ENCODE data around the gene TRPM5. TPM values are rescaled to one million over a fixed set of nuclear protein-coding genes. Genes with fewer than 3 reads are reported as not detected.

Gene TRPM5
- total and polyA plus RNA-seq, 2 of the 8 experiments (the other 6 are each of a cell fraction or from before 2014, with no cell fraction given), result 0.02 TPM; not detected in 1

- POLR2A ChIA-PET (ENCODE audit: partially characterized antibody), result no interaction called here
- no peak overlapping the region for H3K4me2 ChIP-seq (ENCODE audit: insufficient read depth in 1 of 2, low read depth in 2 of 2, low read length in 2 of 2)
- no peak overlapping the region for H3K4me3 ChIP-seq (ENCODE audit: extremely low read depth in 1 of 4, insufficient read depth in 2 of 4, low read depth in 3 of 4, low read length in 4 of 4)
- no peak overlapping the region for H2BK12ac ChIP-seq (ENCODE audit: low read depth, low read length)
- no peak overlapping the region for H3K18ac ChIP-seq (ENCODE audit: extremely low read depth, low read length)
- H3K79me1 ChIP-seq (ENCODE audit: low read depth, low read length), result no peaks in the 10 kb centered on the region
- no peak overlapping the region for H2BK120ac ChIP-seq (replicated peaks; ENCODE audit: low read depth, low read length)
- peaks cover 7% of the 10 kb centered on the region; the same call in 1 of the 2 replicates for H3K23me2 ChIP-seq (ENCODE audit: low read depth, low read length)
- no peaks in the 10 kb centered on the region; a peak in 1 of 7 replicates for H3K4me1 ChIP-seq (replicated peaks in 1 of 4; ENCODE audit: control insufficient read depth in 3 of 4, insufficient read depth in 4 of 4, low read length in 3 of 4)
- H3K14ac ChIP-seq (ENCODE audit: insufficient read length), result no peak overlapping the region
- H2AK5ac ChIP-seq (ENCODE audit: low read depth, low read length), result no peak overlapping the region
- no peak overlapping the region for H4K91ac ChIP-seq (replicated peaks; ENCODE audit: insufficient read length, low read length)
- no peak overlapping the region for H4K8ac ChIP-seq (ENCODE audit: extremely low read depth, insufficient read depth, low read length)
- H4K5ac ChIP-seq (ENCODE audit: insufficient read length, low read depth, low read length), result no peak overlapping the region
- no peak overlapping the region for H2BK5ac ChIP-seq (ENCODE audit: low read depth, low read length)
- no peak overlapping the region for H3K56ac ChIP-seq (replicated peaks; ENCODE audit: insufficient read length, low read depth, low read length)
- CTCF ChIA-PET (ENCODE audit: partially characterized antibody), result interaction anchor here (0.6 to 2.6 kb wide), 7 partner anchors 10 to 126 kb away, joined by 3 to 16 read pairs (median 5); no protein-coding TSS in a partner anchor
- DNase-seq (ENCODE audit: low read depth in 1 of 2, low spot score in 2 of 2) (no peak), FAIRE-seq (no peak)
- no peaks in the 10 kb centered on the region for H3K79me2 ChIP-seq (ENCODE audit: control insufficient read depth in 1 of 2, insufficient read depth in 2 of 2, low read length in 2 of 2)
- no peaks in the 10 kb centered on the region for H3K9me3 ChIP-seq (ENCODE audit: insufficient read depth in 2 of 2, low read depth in 1 of 2, low read length in 1 of 2)
- H2BK20ac ChIP-seq (ENCODE audit: low read length), result no peak overlapping the region
- H3K27me3 ChIP-seq (replicated peaks in 1 of 4; ENCODE audit: control insufficient read depth in 3 of 4, extremely low read depth in 1 of 4, insufficient read depth in 3 of 4, low read length in 3 of 4), result peaks cover 4 to 13% (median 9%) of the 10 kb centered on the region in 4 experiments; a peak in 6 of 7 replicates
- H3K4ac ChIP-seq (replicated peaks; ENCODE audit: insufficient read length, low read depth, low read length), result no peak overlapping the region
- no peak overlapping the region for H3K23ac ChIP-seq (ENCODE audit: insufficient read length)
- H3K27ac ChIP-seq (ENCODE audit: low read depth, low read length), result no peak overlapping the region
- H3K9ac ChIP-seq (replicated peaks in 1 of 4; ENCODE audit: extremely low read depth in 1 of 4, low read depth in 3 of 4, low read length in 3 of 4), result no peak overlapping the region
- no peak overlapping the region for H2AFZ ChIP-seq (ENCODE audit: low read length)
- no peaks in the 10 kb centered on the region for H3K36me3 ChIP-seq (ENCODE audit: control insufficient read depth in 2 of 4, insufficient read depth in 4 of 4, low read length in 3 of 4)
- peaks cover 0 to 9% of the 10 kb centered on the region in 2 experiments for H4K20me1 ChIP-seq (replicated peaks in 1 of 2; ENCODE audit: control insufficient read depth in 1 of 2, insufficient read depth in 2 of 2, low read length in 2 of 2)
- WGBS, 2 experiments (ENCODE audit: extremely low coverage in 1 of 2, insufficient coverage in 1 of 2, insufficient read length in 1 of 2, insufficient replicate concordance in 2 of 2, low coverage in 1 of 2, low lambda C conversion rate in 2 of 2, missing lambda C conversion rate in 1 of 2), result 85% methylated on average over 4 of the region's 4 CpGs; no CpG with 5 or more reads in 1 of the 2 experiments
- H2BK15ac ChIP-seq (ENCODE audit: low read length), result no peak overlapping the region
- TF ChIP-seq SP4 (IDR thresholded peaks at IDR 0.05; ENCODE audit: low read length), result no peak
- no peak for TF ChIP-seq CHD1 (IDR thresholded peaks at IDR 0.05; ENCODE audit: low read depth, low read length)
- no peak for TF ChIP-seq BCL11A (IDR thresholded peaks at IDR 0.05; ENCODE audit: low read depth in 2 of 2, low read length in 2 of 2)
- no peak for TF ChIP-seq MAX (IDR thresholded peaks at IDR 0.05)
- TF ChIP-seq E2F6 (IDR thresholded peaks at IDR 0.05), result no peak
- no peak for TF ChIP-seq SIRT6 (IDR thresholded peaks at IDR 0.05; ENCODE audit: low read length)
- TF ChIP-seq RNF2 (IDR thresholded peaks at IDR 0.05; ENCODE audit: borderline replicate concordance, low read depth, low read length, missing control alignments, poor library complexity, severe bottlenecking), result no peak
- no peak for TF ChIP-seq KDM1A (IDR thresholded peaks at IDR 0.05; ENCODE audit: borderline replicate concordance, low read length)
- TF ChIP-seq BACH1 (IDR thresholded peaks at IDR 0.05; ENCODE audit: low read length), result no peak
- no peak for TF ChIP-seq SAP30 (IDR thresholded peaks at IDR 0.05; ENCODE audit: insufficient read depth, insufficient replicate concordance, low read length)
- no peak for TF ChIP-seq JUN (IDR thresholded peaks at IDR 0.05; ENCODE audit: low read depth, low read length)
- TF ChIP-seq EP300 (IDR thresholded peaks at IDR 0.05; ENCODE audit: borderline replicate concordance in 1 of 2, low read depth in 2 of 2, low read length in 2 of 2), result no peak
- TF ChIP-seq TEAD4 (IDR thresholded peaks at IDR 0.05; ENCODE audit: low read depth, low read length), result no peak
These were observed 6.8 kb downstream of the TRPM5 start for GRCh38 chr11:2437516-2437915.

All from H1 (cell line).